ENCODE measurements around the gene PNPLA2.

Gene PNPLA2, protein sequence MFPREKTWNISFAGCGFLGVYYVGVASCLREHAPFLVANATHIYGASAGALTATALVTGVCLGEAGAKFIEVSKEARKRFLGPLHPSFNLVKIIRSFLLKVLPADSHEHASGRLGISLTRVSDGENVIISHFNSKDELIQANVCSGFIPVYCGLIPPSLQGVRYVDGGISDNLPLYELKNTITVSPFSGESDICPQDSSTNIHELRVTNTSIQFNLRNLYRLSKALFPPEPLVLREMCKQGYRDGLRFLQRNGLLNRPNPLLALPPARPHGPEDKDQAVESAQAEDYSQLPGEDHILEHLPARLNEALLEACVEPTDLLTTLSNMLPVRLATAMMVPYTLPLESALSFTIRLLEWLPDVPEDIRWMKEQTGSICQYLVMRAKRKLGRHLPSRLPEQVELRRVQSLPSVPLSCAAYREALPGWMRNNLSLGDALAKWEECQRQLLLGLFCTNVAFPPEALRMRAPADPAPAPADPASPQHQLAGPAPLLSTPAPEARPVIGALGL

DNA sequence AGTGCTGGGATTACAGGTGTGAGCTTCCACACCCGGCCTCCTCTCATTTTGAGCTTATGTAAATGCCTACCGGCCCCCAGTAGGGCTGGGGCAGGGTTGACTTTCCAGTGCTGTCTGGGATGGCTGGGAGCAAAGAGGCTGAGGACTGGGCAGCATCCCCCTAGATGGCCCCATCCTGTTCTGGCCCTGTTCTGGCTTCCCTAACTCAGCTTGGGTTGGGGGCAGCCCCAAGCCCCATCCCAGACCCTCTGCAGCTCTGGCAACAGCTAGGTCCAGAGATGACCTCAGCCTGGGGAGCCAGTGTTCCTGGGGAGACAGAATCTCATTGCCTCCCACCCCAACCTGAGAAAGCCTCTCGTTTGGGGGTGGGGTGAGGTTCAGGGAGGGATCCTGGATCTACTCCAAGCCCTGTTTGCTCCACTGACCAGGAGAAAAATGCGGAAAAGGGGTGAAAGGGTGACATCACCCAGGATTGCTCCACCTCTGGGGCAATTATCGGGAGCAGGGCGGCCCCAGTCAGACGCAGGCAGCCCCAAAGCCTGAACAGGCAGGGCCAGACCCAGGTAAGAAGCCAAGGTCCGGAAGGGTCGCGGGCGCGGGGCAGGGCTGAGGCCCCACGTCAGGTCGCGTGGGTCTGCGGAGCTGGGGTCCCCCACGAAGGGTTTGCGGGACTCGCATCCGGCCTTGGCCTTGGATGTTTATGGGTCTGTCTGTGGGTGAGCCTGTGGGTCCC is at the start of gene PNPLA2:
Gene PNPLA2 (plus strand): TSS at position 519 of the 733 bp plus-strand sequence. CDS start 805 bp downstream, outside the sequence.
- DNase-seq (ENCODE audit: low read depth), result no peak
- TF ChIP-seq, protein P1, sequence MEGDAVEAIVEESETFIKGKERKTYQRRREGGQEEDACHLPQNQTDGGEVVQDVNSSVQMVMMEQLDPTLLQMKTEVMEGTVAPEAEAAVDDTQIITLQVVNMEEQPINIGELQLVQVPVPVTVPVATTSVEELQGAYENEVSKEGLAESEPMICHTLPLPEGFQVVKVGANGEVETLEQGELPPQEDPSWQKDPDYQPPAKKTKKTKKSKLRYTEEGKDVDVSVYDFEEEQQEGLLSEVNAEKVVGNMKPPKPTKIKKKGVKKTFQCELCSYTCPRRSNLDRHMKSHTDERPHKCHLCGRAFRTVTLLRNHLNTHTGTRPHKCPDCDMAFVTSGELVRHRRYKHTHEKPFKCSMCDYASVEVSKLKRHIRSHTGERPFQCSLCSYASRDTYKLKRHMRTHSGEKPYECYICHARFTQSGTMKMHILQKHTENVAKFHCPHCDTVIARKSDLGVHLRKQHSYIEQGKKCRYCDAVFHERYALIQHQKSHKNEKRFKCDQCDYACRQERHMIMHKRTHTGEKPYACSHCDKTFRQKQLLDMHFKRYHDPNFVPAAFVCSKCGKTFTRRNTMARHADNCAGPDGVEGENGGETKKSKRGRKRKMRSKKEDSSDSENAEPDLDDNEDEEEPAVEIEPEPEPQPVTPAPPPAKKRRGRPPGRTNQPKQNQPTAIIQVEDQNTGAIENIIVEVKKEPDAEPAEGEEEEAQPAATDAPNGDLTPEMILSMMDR (IDR thresholded peaks at IDR 0.05; ENCODE audit: control insufficient read depth, insufficient read depth, low read depth, low read length, missing control alignments), result no peak
- peak within 1 kb of the TSS; percentile 81 for H3K4me3 ChIP-seq (ENCODE audit: control insufficient read depth, low read depth, low read length)

DNA sequence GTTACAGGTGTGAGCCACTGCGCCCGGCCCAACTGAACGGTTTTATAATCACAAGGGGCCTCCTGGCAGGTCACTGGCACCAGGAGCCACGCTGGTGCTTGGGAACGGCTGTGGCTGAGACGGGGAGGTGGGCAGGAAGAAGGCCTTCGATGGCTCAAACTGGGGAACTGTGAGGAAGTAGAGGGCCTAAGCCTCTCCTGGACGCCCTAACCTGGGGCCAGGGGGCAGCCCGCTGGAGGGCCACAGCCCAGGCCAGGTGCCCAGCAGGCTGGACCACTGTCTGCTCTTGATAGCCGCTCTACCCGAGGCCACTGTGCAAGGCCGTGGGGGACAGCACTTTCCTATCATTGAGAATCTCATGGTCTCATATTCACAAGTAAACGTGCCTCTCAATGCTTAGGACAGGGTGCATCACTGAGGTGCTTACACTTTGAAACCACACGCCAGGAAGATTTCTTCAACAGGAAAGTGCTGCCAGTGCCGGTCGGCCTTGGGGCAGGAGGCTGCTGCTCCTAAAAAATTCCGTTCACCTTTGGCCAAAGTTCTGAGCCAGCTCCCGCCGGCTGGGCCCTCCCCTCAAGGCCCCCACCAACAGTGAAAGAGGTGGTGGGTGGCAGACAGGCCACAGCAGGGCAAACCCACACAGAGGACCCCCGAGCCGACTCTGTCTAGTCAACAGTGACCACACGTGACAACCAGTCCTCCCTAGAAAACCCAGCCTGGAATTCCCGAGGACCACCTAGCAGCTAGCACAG is 48.6 kb upstream of the PNPLA2 start:
- DNase-seq (ENCODE audit: low read depth), result no peak
- no peak overlapping the region for H3K4me3 ChIP-seq (ENCODE audit: control insufficient read depth, low read depth, low read length)
- TF ChIP-seq, protein P1 (IDR thresholded peaks at IDR 0.05; ENCODE audit: control insufficient read depth, insufficient read depth, low read depth, low read length, missing control alignments), result no peak

DNA sequence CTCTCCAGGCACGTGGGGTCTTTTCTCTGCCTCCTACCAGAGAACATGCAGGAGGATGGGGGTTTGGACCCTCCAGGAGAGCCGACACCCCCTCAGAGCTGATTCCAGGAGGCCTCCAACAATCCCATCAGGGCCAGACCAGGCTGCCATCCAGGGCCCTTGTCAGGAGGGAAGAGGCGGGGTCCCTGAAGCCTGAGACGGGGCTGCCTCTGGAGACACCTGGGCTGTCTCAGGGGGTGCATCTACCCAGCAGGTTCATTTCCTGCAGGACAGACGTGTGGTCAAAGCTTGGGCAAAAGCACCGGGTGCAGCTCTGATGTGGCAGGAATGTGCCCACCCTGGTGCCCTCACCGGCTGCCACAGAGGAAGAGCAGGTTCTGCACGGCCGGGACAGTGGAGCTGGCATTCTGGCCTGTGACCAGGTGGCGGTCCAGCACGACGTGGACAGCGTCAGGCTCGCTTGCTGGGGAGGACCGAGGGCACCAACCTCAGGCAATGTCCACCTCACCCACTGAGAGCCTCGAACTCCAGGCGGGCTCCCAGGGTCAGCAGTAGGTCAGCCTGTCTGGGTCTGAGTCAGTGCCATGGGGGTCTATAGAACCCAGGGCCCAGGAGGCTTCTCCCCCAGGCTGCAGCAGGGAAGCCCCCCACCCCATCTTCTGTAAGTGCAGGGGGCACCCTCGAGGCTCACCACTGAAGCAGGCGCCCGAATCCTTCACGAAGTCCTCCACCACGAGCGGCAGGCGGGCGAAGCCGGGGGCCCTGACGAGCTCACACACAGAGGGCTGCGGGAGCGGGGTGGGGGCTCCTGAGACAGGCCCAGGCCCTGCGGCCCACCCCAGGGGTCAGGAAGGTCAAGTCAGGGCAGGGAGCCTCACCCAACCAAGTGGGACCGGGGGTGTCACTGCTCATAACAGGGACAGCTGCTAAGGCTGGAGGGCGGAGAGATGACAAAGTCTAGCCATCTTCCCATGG is 47.8 kb upstream of the PNPLA2 start:
- TF ChIP-seq, protein P1 (IDR thresholded peaks at IDR 0.05; ENCODE audit: control insufficient read depth, insufficient read depth, low read depth, low read length, missing control alignments), result no peak
- no peak for DNase-seq (ENCODE audit: low read depth)
- H3K4me3 ChIP-seq (ENCODE audit: control insufficient read depth, low read depth, low read length), result no peak overlapping the region

DNA sequence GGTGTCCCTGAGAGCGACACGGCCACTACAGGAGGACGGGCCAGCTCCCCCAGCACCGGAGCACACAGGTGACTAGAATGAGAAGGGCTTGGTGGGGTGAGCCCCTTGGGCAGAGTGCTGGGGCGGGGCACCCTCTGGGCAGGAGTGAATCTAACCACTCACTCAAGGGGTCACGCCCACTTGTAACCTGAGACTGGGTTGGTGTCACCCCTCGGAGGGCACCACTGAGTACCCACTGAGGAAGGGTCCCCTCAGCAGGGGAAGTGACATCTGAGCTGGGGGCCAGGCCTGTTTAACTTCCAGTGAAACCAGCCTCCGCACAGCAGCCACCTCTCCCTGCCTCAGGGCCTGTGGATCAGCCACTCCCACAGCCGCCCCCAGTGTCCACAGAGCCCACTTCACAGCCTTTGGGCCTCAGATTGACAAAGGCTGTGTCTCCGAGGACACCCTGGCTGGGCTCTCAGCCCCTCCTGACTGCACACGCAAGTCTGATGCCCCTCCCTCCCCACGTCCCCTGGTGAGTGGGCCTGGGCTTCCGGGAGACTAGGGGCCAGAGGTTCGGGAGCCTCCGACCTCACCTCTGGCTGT is 47.0 kb upstream of the PNPLA2 start:
- TF ChIP-seq, protein P1 (IDR thresholded peaks at IDR 0.05; ENCODE audit: control insufficient read depth, insufficient read depth, low read depth, low read length, missing control alignments), result no peak
- no peak for DNase-seq (ENCODE audit: low read depth)
- no peak overlapping the region for H3K4me3 ChIP-seq (ENCODE audit: control insufficient read depth, low read depth, low read length)

DNA sequence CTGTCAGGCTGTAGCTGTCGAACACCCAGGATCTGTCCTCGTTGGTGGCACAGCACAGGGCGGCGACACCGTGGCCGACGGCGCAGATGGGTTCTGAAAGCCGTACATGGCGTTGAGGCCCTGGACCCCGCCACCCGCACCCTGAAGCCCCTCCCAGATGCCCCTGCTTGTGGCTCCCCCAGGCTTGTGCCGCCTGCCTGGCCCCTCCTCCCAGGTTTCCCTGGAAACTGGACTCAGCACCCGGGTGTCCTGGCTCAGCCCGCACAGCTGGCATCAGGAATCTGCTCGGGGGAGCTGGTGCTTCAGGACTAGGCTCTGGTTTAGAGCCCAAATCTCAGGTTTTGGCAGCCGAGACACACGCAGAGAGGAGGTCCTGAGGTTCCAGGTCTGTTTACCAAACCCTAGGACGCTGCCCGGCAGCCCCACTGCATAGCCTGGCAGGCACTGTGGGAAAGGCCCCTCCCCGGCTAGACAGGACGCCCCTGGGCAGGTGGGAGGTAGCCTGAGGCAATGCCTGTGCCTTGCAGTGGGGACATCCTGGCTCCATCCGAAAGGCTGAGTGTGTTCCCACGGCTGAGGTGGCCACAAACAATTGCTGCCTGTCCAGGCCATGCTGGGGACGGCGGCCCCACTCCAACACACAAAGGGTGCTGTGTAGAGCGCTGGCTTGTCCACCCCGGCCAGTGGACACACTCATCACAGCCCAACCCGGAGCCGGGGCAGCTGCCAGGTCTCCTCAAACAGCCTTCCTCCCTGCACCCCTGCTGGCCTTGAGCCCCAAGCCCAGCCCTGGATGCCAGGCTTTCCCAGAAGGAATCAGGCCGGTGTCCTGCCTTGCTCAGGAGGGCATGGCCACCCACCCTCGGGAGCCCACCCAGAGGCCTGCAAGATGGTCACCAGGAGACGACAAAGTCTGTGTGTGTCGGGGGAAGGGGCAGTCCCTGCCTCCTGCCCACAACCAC is 46.0 kb upstream of the PNPLA2 start:
- H3K4me3 ChIP-seq (ENCODE audit: control insufficient read depth, low read depth, low read length), result no peak overlapping the region
- TF ChIP-seq, protein P1 (IDR thresholded peaks at IDR 0.05; ENCODE audit: control insufficient read depth, insufficient read depth, low read depth, low read length, missing control alignments), result no peak
- DNase-seq (ENCODE audit: low read depth), result no peak

All from AG09309 (cell line).